A673 (cell line): ENCODE measurements around the gene STX8.

ENCODE experiments used
- EZH2 ChIP-seq: fragments of 200-600 bp; sonication (generic); IDR thresholded peaks from 2 replicates; pipeline ENCODE4 v1.6.1; 2017; ENCODE audit warnings: borderline replicate concordance, low read depth, mild to moderate bottlenecking, mixed read lengths, antibody characterized with exemption, low read length; ENCODE audit not compliant: poor library complexity, severe bottlenecking
- TF ChIP-seq, protein P1 (sequence below): fragments of 300-800, 200-600 bp; sonication (generic); conservative IDR thresholded peaks from 2 replicates; pipeline ENCODE4 v1.5.1; 2017; ENCODE audit warnings: low read depth, mild to moderate bottlenecking, antibody characterized with exemption, low read length, moderate library complexity, mixed read lengths

DNA sequence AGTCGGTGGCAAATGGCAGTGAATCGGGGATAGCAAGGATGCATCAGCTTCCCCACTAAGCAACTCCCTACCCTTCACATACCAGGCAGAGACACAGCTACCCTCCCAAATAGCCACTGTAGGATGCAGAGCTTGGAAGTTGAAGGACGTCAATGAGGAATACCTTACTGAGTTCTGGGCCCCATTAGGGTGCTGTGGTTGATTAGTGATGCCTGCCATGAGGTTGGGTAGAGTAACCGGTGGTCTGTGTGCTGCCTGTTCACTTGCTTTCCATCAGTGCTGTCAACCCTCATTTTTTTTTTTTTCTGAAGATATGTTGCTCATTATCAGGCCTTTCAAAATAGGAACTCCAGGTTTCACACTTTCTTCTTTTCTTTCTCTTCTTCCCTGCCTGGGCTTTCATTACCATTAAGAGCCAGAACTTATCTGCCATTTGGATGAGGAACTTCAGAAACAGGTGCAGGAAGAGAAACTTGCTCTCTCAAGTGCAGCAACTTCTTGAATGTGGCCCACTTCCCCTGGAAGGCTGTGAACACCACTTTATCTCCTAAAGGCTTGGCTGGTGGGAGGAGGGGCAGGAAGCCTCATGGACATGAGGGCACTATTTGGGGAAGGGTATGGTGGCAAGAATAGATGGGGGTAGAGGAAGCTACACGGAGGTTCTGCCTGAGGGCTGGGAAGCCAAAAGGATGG is 370.8 kb downstream of the STX8 start:
- TF ChIP-seq, protein P1, sequence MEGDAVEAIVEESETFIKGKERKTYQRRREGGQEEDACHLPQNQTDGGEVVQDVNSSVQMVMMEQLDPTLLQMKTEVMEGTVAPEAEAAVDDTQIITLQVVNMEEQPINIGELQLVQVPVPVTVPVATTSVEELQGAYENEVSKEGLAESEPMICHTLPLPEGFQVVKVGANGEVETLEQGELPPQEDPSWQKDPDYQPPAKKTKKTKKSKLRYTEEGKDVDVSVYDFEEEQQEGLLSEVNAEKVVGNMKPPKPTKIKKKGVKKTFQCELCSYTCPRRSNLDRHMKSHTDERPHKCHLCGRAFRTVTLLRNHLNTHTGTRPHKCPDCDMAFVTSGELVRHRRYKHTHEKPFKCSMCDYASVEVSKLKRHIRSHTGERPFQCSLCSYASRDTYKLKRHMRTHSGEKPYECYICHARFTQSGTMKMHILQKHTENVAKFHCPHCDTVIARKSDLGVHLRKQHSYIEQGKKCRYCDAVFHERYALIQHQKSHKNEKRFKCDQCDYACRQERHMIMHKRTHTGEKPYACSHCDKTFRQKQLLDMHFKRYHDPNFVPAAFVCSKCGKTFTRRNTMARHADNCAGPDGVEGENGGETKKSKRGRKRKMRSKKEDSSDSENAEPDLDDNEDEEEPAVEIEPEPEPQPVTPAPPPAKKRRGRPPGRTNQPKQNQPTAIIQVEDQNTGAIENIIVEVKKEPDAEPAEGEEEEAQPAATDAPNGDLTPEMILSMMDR, result no peak
- TF ChIP-seq EZH2, result no peak
